Suprapubic skin (tissue), 4 donors: Measurements from ENCODE around the gene TLE6. TPM values are rescaled to one million over a fixed set of nuclear protein-coding genes. Genes with fewer than 3 reads are reported as not detected.
"Not testable (repeated sequence)": the region's sequence is repeated elsewhere in the genome, so short reads cannot be mapped to it uniquely, and the experiment has no call there.

Source experiments
- DNase-seq, 2 donors: peaks; one replicate each; pipeline ENCODE4 v3.0.0-alpha.2; 2019; ENCODE audit warnings: low spot score in 2 of 2
- H3K27ac ChIP-seq: fragments of 200-600 bp; sonication (generic); one replicate; pipeline ENCODE4 v1.5.1; 2019
- H3K27me3 ChIP-seq: fragments of 200-600 bp; sonication (generic); one replicate; pipeline ENCODE4 v1.5.1; 2019
- H3K36me3 ChIP-seq: fragments of 200-600 bp; sonication (generic); one replicate; pipeline ENCODE4 v1.5.1; 2019
- H3K4me1 ChIP-seq: fragments of 200-600 bp; sonication (generic); one replicate; pipeline ENCODE4 v1.5.1; 2019
- H3K4me3 ChIP-seq: fragments of 200-600 bp; sonication (generic); one replicate; pipeline ENCODE4 v1.5.1; 2019; ENCODE audit warnings: mild to moderate bottlenecking
- H3K9me3 ChIP-seq: fragments of 200-600 bp; sonication (generic); one replicate; pipeline ENCODE4 v1.5.1; 2019
- CTCF ChIP-seq, 2 donors: fragments of 200-600 bp in 1 of 2; fragments of 450-650 bp in 1 of 2; sonication (generic) in 1 of 2; IDR thresholded peaks; one replicate each; pipeline ENCODE4 v1.5.1; 2016 to 2019; ENCODE audit warnings: antibody characterized with exemption in 2 of 2, mild to moderate bottlenecking in 1 of 2, moderate library complexity in 1 of 2
- EP300 ChIP-seq: sonication (generic); formaldehyde crosslinking; IDR thresholded peaks from one replicate; pipeline ENCODE4 v1.6.1; 2017; ENCODE audit warnings: antibody characterized with exemption
- POLR2A ChIP-seq, 2 donors: fragments of 450-650 bp; IDR thresholded peaks; one replicate each; pipeline ENCODE4 v1.6.1; 2017; ENCODE audit warnings: antibody characterized with exemption in 2 of 2, mild to moderate bottlenecking in 2 of 2, moderate library complexity in 2 of 2
- POLR2AphosphoS5 ChIP-seq, 3 donors: sonication (generic); formaldehyde crosslinking; IDR thresholded peaks; one replicate each; pipeline ENCODE4 v1.6.1; 2017; ENCODE audit warnings: antibody characterized with exemption in 3 of 3
- WGBS: methylation state at CpG from one replicate; pipeline ENCODE4 v1.1.5; 2018; 5-methylcytosine and 5-hydroxymethylcytosine counted together
- total RNA-seq, 4 donors: library from RNA; depleted of rRNA; stranded (reverse); fragments of >200 nt; gene quantifications; one replicate each; pipeline ENCODE4 v1.1.0, GENCODE V29; 2016

Gene TLE6
- total RNA-seq, 4 donors from 2014 or later = 0.23 to 1.4 (median 1.3) TPM; not detected in 1

GRCh38 chr19:2986951-2987524 is 9.7 kb downstream of the TLE6 start:
- Histone ChIP-seq H3K27me3 (no peaks in the 10 kb centered on the region), H3K36me3 (no peaks in the 10 kb centered on the region), H3K4me1 (peaks cover 23% of the 10 kb centered on the region), H3K27ac (no peak overlapping the region), H3K9me3 (no peaks in the 10 kb centered on the region), H3K4me3 (no peak overlapping the region)
- TF ChIP-seq CTCF (IDR thresholded peaks at IDR 0.05) (no peak), POLR2A (IDR thresholded peaks at IDR 0.05) (no peak), EP300 (no peak), POLR2AphosphoS5 (IDR thresholded peaks at IDR 0.05) (no peak)
- no peak for DNase-seq
- 56% methylated on average over 19 of the region's 20 CpGs for WGBS

- Histone ChIP-seq H3K4me3 (no peak overlapping the region), H3K36me3 (no peaks in the 10 kb centered on the region), H3K27ac (no peak overlapping the region), H3K4me1 (peaks cover 17% of the 10 kb centered on the region), H3K27me3 (no peaks in the 10 kb centered on the region), H3K9me3 (no peaks in the 10 kb centered on the region)
- no peak for DNase-seq
- TF ChIP-seq EP300 = no peak
- no peak for TF ChIP-seq POLR2A (IDR thresholded peaks at IDR 0.05)
- no peak for TF ChIP-seq CTCF (IDR thresholded peaks at IDR 0.05)
- TF ChIP-seq POLR2AphosphoS5 (IDR thresholded peaks at IDR 0.05) = no peak
- 81% methylated on average over 8 of the region's 12 CpGs for WGBS
These were observed 10.4 kb downstream of the TLE6 start for GRCh38 chr19:2987797-2988196.

- no peaks in the 10 kb centered on the region for H3K36me3 ChIP-seq
These were observed 11.2 kb downstream of the TLE6 start for GRCh38 chr19:2988568-2988967.

GRCh38 chr19:2989236-2989946 is 12.0 kb downstream of the TLE6 start:
- 95% methylated on average over 5 of the region's 15 CpGs for WGBS
- DNase-seq = no peak
- TF ChIP-seq EP300 (no peak), POLR2AphosphoS5 (IDR thresholded peaks at IDR 0.05) (no peak), POLR2A (IDR thresholded peaks at IDR 0.05) (no peak), CTCF (IDR thresholded peaks at IDR 0.05) (no peak)

More at GRCh38 chr19:2988568-2988967, 11.2 kb downstream of the TLE6 start:
- WGBS = 100% methylated on average over 3 of the region's 3 CpGs
- Histone ChIP-seq H3K4me3 (no peak overlapping the region), H3K27me3 (no peaks in the 10 kb centered on the region), H3K27ac (no peak overlapping the region), H3K4me1 (peaks cover 10% of the 10 kb centered on the region), H3K9me3 (no peaks in the 10 kb centered on the region)
- TF ChIP-seq CTCF (IDR thresholded peaks at IDR 0.05) (no peak), EP300 (no peak), POLR2A (IDR thresholded peaks at IDR 0.05) (no peak), POLR2AphosphoS5 (IDR thresholded peaks at IDR 0.05) (no peak)
- DNase-seq = no peak

GRCh38 chr19:2992333-2992732 is 15.0 kb downstream of the TLE6 start:
- not testable (repeated sequence) for H3K4me1 ChIP-seq, H3K27ac ChIP-seq, H3K4me3 ChIP-seq, H3K9me3 ChIP-seq, DNase-seq, H3K36me3 ChIP-seq, H3K27me3 ChIP-seq
- WGBS = 94% methylated on average over 11 of the region's 11 CpGs

More at GRCh38 chr19:2989236-2989946, 12.0 kb downstream of the TLE6 start:
- Histone ChIP-seq H3K4me3 (no peak overlapping the region), H3K4me1 (peaks cover 2% of the 10 kb centered on the region), H3K27me3 (no peaks in the 10 kb centered on the region), H3K27ac (no peak overlapping the region), H3K36me3 (no peaks in the 10 kb centered on the region), H3K9me3 (no peaks in the 10 kb centered on the region)
